Midbrain (tissue), 1 donor: ENCODE measurements around the gene HDGFL3.
"Not testable (repeated sequence)": the region's sequence is repeated elsewhere in the genome, so short reads cannot be mapped to it uniquely, and the experiment has no call there.

Experiments
- DNase-seq: peaks from one replicate; lab custom pipeline; 2025; lab: John Stamatoyannopoulos, UW

HDGFL3 gene

GRCh38 chr15:83100097-83100646, 107.5 kb downstream of the HDGFL3 start:
- no peak for DNase-seq

DNA sequence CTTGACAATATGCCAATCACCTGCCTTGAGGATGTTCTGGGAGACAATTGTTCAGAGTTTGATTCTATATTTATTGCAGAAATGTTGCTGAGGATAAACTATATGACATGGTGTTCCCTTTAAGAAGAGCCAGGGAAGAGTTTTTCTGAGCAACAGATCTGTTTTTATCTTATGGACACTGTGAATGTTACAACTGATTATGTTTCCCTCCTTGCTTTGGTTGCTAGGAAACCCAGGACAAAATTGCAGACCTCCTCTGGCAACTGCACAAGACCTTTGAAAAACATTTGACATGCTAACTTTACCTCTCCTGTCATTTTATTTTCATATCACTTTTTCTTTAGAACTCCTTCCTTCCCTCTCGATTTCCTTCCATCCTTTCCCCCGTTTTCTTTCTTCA, 108.3 kb downstream of the HDGFL3 start:
- no peak for DNase-seq

DNA sequence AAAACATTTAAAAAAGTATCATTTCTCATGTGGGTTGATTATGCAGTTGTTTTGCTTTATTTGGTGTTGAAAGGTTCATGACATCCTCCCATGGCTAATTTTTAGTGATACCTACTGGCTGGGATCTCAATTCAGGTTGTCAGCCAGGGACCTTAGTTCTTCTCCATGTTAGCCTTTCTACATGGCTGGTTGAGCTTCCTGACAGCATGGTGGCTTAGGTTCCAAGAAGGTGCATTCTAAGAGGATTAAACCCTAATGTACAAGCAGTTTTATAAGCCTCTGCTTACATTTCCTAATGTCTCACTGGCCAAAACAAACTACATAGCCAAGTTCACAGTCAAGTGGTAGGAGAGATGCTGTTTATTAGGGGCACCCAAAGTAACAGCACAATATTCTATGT, 109.5 kb downstream of the HDGFL3 start:
- DNase-seq = no peak

- DNase-seq = no peak
Observed at GRCh38 chr15:83094583-83094982, 113.0 kb downstream of the HDGFL3 start.

- peak; percentile 35 for DNase-seq
Observed at GRCh38 chr15:83092309-83092976, 115.2 kb downstream of the HDGFL3 start.

- DNase-seq = not testable (repeated sequence)
Observed at GRCh38 chr15:83091965-83092308, 115.7 kb downstream of the HDGFL3 start.

- DNase-seq = no peak
Observed at GRCh38 chr15:83090465-83090864, 117.2 kb downstream of the HDGFL3 start.

DNA sequence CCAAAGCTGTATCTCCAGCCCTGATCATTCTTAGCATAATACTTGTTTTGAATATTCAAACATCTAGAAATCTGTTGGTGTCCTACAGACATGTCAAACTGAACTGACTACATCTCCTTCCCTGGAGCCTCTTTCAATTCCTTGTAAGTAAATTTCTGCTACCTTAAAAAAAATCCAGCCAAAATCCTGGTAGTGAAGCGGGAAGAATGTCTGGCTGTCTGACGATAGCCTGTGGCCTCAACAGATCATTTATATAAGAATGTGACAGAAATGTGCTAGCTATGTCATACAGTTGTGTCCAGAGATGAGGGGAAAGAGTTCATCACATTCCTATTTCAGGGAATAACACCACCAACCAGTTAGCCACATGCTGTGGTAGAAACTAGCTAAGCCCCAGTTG, 118.7 kb downstream of the HDGFL3 start:
- no peak for DNase-seq

GRCh38 chr15:83087576-83087975, 120.0 kb downstream of the HDGFL3 start:
- DNase-seq = no peak

- not testable (repeated sequence) for DNase-seq
Observed at GRCh38 chr15:83085864-83086552, 121.6 kb downstream of the HDGFL3 start.

DNA sequence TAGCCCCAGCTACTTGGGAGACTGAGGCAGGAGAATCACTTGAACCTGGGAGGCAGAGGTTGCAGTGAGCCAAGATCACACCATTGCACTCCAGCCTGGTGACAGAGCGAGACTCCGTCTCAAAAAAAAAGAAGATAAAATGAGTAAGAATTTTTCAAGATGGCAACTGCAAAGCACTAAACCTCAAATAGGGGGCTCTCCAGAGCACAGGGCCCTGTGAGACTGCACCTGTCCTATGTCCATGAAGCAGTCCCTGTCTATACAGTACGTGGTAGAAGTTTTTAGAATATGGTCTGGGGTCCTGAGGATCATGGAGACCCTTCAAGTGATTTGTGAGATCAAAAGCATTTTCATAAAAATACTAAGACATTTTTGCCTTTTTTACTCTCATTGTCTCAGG, 122.2 kb downstream of the HDGFL3 start:
- DNase-seq = not testable (repeated sequence)

DNA sequence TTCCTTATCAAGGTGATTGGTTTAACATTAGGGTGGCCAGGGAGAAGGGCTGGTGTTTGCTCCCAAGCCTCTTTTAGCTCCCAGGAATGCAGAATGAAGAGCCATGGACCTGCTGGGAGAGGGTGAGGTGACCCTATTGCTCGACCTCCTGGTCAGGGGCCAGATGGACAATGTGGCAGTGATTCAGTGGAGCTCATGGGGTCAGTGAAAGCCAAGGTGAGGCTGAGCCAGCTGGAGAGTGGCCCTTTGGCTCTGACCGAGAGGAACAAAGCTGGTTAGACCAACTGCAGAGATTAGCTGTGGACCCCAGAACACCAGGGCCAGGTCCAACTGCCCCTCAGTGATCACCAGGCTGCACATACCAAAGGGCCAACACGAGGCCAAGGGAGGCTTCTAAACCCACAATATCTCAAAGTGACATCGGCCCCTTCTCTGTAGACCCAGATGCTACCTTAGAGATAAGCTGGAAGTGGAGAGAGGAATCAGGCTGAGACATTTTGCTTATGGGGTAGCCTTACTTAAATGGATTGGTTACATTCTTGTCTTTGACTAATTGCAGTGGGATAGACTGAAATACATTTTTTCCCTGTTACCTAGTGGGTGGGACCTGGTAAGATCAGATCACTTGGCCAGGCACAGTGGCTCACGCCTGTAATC, 124.8 kb downstream of the HDGFL3 start:
- no peak for DNase-seq

DNA sequence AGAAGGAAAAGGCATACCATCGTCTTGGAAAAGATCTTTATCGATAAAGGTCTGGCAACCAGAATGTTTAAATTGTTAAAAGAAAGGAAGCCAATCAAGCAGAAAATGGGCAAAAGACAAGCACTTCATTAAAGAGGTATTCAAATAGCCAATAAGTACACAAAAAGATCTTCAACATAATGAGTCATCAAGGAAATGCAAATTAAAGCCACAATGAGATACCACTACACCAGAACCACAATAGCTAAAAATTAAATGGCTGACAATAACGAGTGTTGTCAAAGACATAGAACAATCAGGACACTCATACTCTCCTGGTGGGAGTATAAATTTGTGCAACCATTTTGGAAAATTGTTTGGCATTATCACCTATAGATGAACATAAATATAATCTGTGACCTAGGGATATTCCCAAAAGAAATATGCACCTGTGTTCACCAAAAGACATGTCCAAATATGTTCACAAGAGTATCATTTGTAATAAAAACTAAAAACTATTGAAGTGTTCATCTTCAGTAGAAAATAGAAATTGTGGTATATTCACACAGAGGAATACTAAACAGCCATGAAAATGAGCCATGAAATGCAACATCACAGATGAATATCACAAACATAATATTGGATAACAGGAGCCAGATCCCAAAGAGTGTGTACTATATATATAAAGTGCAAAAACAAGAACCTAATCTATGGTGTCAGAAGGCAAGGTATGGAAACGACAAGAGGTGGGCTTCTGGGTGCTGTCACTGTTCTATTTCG, 126.2 kb downstream of the HDGFL3 start:
- DNase-seq = no peak

DNA sequence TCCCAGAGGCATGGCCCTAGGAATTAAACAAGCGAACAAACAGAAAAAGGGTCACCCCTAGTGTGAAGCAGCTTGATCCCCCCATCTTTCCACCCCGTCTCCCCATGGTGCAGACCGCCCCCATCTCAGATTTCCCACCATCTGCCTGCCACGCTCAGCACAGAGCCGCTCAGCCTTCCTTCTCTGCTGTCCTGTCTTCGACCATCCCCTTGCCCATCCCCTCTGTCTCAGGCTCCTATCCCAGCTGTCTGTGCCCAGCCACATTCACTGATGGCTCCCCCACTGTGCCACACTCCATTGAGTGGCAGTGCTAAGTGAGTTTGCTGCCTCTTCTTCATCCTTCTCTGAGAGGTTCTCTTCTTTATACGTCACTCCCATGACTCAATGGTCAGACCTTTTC, 128.9 kb downstream of the HDGFL3 start:
- no peak for DNase-seq
